DMS53 (cell line): ENCODE results near the gene SSH2.
"Not testable (repeated sequence)": the region's sequence is repeated elsewhere in the genome, so short reads cannot be mapped to it uniquely, and the experiment has no call there.

ENCODE experiments used
- DNase-seq: peaks from one replicate; lab custom pipeline; 2025; lab: John Stamatoyannopoulos, UW

Gene SSH2

GRCh38 chr17:29930409-29931010, 482 bp upstream of the SSH2 start:
- peak; percentile 81 for DNase-seq

- DNase-seq = peak; percentile 55
These were observed 959 bp downstream of the SSH2 start for GRCh38 chr17:29929006-29929532.

- DNase-seq = no peak
These were observed 2.5 kb downstream of the SSH2 start for GRCh38 chr17:29927546-29927945.

GRCh38 chr17:29924786-29925185, 5.2 kb downstream of the SSH2 start:
- no peak for DNase-seq

- DNase-seq = no peak
These were observed 10.8 kb downstream of the SSH2 start for GRCh38 chr17:29918922-29919856.

- no peak for DNase-seq
These were observed 12.0 kb downstream of the SSH2 start for GRCh38 chr17:29918016-29918415.

- no peak for DNase-seq
These were observed 15.1 kb downstream of the SSH2 start for GRCh38 chr17:29914819-29915537.

GRCh38 chr17:29911641-29912177, 18.3 kb downstream of the SSH2 start:
- DNase-seq = no peak

- DNase-seq = no peak
These were observed 20.6 kb downstream of the SSH2 start for GRCh38 chr17:29909236-29910003.

GRCh38 chr17:29906969-29907368, 23.1 kb downstream of the SSH2 start:
- no peak for DNase-seq

- DNase-seq = no peak
These were observed 24.2 kb downstream of the SSH2 start for GRCh38 chr17:29905879-29906167.

- no peak for DNase-seq
These were observed 24.7 kb downstream of the SSH2 start for GRCh38 chr17:29905086-29905878.

GRCh38 chr17:29903471-29903870, 26.6 kb downstream of the SSH2 start:
- no peak for DNase-seq

- DNase-seq = not testable (repeated sequence)
These were observed 32.9 kb downstream of the SSH2 start for GRCh38 chr17:29897136-29897535.

- DNase-seq = no peak
These were observed 37.8 kb downstream of the SSH2 start for GRCh38 chr17:29892201-29892600.

- DNase-seq = no peak
These were observed 38.9 kb downstream of the SSH2 start for GRCh38 chr17:29891131-29891530.

- no peak for DNase-seq
These were observed 44.9 kb downstream of the SSH2 start for GRCh38 chr17:29885031-29885640.

GRCh38 chr17:29883497-29883896, 46.5 kb downstream of the SSH2 start:
- DNase-seq = no peak

- no peak for DNase-seq
These were observed 48.8 kb downstream of the SSH2 start for GRCh38 chr17:29881256-29881655.

- DNase-seq = no peak
These were observed 50.0 kb downstream of the SSH2 start for GRCh38 chr17:29880031-29880430.
